Astrocyte (in vitro differentiated cells and primary cell): ENCODE measurements around the gene CHCHD3.

Source experiments
- CTCF ChIP-seq: IDR thresholded peaks from 2 replicates; pipeline ENCODE4 v1.5.1; 2011; ENCODE audit warnings: low read depth, mild to moderate bottlenecking, inconsistent platforms, low read length, moderate library complexity; ENCODE audit not compliant: insufficient read depth
- EZH2 ChIP-seq: IDR thresholded peaks from 2 replicates; pipeline ENCODE4 v1.6.1; 2012; ENCODE audit warnings: mild to moderate bottlenecking, low read length, inconsistent platforms; ENCODE audit not compliant: insufficient read depth

GRCh38 chr7:132907380-132907940 is 174.4 kb downstream of the CHCHD3 start:
- TF ChIP-seq CTCF (no peak), EZH2 (no peak)
